SK-N-MC (cell line): Measurements from ENCODE around the gene FRG1.
"Not testable (repeated sequence)": the region's sequence is repeated elsewhere in the genome, so short reads cannot be mapped to it uniquely, and the experiment has no call there.

ENCODE experiments used
- EZH2 ChIP-seq: fragments of 200-600 bp; sonication (generic); IDR thresholded peaks from one replicate; pipeline ENCODE4 v1.6.1; 2017; ENCODE audit warnings: antibody characterized with exemption
- FOXP2 ChIP-seq: optimal IDR thresholded peaks from 2 replicates; pipeline ENCODE3; 2011; ENCODE audit warnings: mild to moderate bottlenecking, moderate library complexity; ENCODE audit not compliant: insufficient read depth; ENCODE audit errors: extremely low read length, control extremely low read depth
- POLR2AphosphoS5 ChIP-seq: IDR thresholded peaks from 2 replicates; pipeline ENCODE4 v1.6.1; 2012; ENCODE audit warnings: mild to moderate bottlenecking, low read depth, low read length, borderline replicate concordance

GRCh38 chr4:189946906-189947305, 6.2 kb downstream of the FRG1 start:
- TF ChIP-seq POLR2AphosphoS5, EZH2, FOXP2: not testable (repeated sequence)
